Measurements from ENCODE around the gene SNX30.

- no peak for TF ChIP-seq CTCF (IDR thresholded peaks at IDR 0.05)
- TF ChIP-seq EZH2 (IDR thresholded peaks at IDR 0.05; ENCODE audit: borderline replicate concordance, insufficient read depth, low read depth, low read length, poor library complexity, severe bottlenecking): no peak
Observed at GRCh38 chr9:112772215-112772509, 21.6 kb downstream of the SNX30 start.

All from B cell (primary cell).